Hematopoietic multipotent progenitor cell treated with erythropoietin and hydrocortisone succinate and interleukin-3 and kit ligand, for 15 days (in vitro differentiated cells): ENCODE results near the gene GP9.
"Not testable (repeated sequence)": the region's sequence is repeated elsewhere in the genome, so short reads cannot be mapped to it uniquely, and the experiment has no call there.

ENCODE experiments used
- DNase-seq: peaks from one replicate; pipeline ENCODE4 v3.0.0-alpha.2; 2015; ENCODE audit warnings: low spot score

GP9 gene

DNA sequence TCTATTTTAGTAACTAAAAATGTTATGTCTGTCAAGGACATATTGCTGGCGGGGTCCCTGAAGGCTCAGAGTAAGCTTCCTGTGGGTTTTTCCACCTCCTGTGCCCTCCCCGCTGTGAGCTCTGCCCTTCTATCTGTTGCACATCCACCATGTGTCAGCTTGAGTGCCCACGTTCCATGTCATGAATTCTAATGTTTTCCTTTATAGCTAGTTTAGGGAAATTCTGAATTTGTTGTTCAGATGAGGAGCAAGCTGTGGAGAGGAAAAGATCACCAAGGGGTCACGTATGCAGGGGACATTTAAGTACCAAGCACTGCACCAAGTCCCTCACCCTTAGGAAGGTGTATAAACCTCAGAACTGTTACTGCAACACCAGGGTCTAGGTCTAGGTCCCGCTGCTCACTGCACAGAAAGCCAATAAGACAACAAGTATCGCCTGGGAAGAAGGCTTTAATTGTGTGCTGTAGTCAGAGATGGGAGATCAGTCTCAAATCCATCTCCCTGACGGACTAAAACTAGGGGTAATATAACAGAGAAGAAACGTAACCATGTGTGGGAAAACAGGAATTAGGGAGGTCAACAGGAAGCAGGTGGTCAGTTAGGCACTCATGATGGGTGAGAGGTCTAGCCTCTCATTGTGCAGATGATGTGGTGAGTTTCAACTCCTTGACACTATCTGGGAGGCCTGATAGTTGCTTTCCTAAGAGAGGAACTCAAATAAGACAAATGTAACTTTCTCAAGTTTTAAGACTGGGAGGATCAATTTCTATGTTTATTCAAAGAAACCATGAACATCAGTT is 9.7 kb downstream of the GP9 start:
- no peak for DNase-seq

DNA sequence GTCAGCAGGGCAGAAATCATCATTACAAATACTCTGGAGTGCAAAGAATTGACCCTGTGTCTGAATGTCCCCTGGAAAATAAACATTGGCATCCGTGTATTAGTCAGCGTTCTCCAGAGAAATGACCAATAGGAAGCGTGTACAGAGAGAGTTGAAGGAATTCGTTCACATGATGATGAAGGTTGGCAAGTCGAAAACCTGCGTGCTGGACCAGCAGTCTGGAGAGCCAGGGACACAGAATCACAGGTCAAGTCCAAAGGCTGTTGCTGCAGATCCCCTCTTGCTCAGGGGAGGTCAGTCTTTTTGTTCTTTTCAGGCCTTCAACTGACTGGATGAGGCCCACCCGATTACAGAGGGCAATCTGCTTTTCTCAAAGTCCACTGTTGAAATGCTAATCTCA is 16.6 kb downstream of the GP9 start:
- no peak for DNase-seq

GRCh38 chr3:129078510-129078909 is 17.9 kb downstream of the GP9 start:
- no peak for DNase-seq

- no peak for DNase-seq
These were observed 20.9 kb downstream of the GP9 start for GRCh38 chr3:129081503-129081902.

- DNase-seq: no peak
These were observed 21.4 kb downstream of the GP9 start for GRCh38 chr3:129082026-129082425.

- DNase-seq: no peak
These were observed 23.9 kb downstream of the GP9 start for GRCh38 chr3:129084501-129084900.

GRCh38 chr3:129085165-129085715 is 24.7 kb downstream of the GP9 start:
- no peak for DNase-seq

DNA sequence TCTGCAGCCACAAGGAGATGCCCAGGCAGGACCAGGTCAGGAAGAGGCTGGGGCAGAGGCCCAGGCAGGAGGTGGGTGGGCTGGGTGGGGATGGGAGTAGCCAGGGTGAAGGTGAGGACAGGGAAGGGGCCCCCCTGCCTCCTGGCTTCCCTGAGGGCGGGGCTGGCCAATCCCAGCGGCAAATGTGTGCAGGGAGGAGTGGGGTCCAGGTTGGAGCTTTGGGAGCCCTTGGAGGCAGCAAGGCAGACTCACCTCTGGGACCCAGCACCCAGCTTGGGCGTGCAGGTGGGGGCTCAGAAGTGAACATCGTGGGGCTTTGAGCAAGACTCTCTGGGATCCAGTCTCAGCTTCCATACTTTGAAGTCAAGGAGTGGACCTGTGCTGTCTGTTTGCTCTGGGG is 25.2 kb downstream of the GP9 start:
- DNase-seq: no peak

- no peak for DNase-seq
These were observed 26.6 kb downstream of the GP9 start for GRCh38 chr3:129087138-129087702.

- peak; percentile 47 for DNase-seq
These were observed 27.3 kb downstream of the GP9 start for GRCh38 chr3:129087904-129088303.

DNA sequence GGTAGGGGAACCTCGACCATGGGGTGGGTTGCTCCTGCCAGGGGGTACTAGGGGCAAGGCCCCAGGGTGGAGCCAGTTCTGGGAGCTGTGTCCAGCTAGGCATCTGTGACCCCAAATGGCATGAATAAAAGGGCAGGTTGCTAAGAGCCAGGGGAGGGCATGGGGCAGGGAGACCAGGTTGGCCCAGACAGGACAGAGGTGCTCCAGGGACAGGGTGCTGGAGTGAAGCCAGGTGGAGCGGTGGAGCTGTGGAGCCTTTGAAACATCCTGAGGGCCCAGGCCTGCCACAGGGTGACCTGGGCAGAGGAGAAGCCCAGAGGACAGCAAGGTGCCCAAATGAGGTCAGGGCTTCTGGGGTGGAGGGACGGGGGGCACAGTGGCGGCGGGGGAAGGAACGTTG is 27.7 kb downstream of the GP9 start:
- not testable (repeated sequence) for DNase-seq

DNA sequence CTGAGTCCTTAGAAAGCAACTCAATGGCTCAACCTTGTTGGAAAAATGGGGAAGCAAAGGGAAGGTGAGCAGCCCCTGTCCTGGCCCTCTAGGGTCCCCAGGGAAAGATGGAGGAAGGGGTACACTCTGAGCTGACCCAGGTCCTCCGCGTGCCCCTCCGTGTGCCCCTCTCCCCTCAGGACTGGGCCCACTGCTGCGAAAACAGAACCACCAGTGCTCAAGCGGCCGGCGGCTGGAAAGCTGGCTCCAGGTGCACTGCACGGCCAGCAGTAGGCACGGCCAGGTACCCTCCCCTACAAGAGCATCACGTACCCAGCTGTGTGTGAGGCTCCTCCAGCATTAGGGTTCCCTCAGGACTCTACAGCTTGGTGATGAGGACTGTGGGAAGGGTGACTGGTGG is 34.7 kb downstream of the GP9 start:
- no peak for DNase-seq

DNA sequence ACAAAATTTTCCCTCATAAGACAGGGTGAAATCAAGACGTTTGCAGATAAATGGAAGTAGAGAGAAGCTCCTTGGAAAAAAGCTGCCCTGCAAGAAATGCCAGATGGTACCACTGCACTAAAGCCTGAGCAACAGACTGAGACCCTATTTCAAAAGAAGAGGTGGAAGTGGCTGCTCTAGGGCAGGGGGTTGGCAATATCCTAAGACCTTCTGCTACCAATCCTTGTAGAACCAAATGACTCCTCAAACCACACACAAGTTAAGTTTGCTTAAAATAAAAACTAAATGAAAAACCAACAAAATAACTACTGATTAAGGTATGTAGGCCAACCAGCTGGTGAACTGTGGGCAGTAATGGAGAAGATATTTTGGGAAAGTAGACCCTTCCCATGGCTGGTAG is 39.7 kb downstream of the GP9 start:
- no peak for DNase-seq

DNA sequence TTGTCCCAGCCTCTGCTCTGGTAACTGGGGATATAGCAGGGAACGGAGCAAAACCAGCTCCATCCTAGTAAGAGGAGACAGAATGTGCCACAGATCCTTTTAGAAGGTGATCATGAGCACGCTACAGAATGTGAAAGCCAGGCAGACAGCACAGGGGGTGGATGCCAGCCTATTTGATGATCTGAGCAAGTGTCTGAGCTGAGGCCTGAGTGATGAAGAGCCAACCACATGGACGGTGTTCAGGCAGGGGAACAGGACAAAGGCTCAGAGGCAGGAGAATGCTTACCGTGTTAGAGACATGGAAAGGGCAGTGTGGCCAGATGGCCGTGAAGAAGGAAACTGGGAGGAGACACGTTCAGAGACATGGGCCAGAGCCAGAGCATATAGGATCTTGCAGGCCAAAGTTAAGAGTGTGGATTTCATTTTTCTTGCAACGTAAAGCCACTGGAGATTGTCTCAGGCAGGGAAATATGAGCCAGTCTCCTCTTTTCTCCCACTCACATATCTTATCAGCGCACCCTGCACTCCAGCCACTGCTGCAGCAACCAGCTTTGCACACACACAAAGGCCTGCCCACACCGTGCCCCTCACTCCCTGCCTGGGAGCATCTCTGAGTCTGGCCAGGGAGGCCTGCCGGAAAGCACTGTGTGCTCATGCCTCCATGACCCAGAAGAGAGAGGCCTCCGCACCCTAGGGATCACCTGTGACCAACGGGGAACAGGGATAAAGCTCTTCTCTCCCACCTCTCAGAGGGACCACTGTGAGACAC is 41.0 kb downstream of the GP9 start:
- no peak for DNase-seq

DNA sequence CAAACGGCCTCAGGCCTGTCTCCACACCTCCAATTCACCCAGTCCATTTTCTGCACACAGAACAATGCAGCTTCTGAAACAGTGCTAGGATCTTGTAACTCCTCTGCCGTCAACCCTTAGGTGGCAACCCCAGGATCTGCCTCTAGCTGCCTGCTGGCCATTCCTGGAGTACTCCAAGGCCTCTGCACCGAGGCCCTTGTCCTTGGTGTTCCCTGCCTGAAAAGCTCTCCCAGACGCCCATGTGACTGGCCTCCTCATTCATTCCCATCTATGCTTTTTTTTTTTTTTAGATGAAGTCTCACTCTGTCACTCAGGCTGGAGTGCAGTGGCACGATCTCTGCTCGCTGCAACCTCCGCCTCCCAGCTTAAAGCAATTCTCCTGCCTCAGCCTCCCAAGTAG is 42.7 kb downstream of the GP9 start:
- no peak for DNase-seq

DNA sequence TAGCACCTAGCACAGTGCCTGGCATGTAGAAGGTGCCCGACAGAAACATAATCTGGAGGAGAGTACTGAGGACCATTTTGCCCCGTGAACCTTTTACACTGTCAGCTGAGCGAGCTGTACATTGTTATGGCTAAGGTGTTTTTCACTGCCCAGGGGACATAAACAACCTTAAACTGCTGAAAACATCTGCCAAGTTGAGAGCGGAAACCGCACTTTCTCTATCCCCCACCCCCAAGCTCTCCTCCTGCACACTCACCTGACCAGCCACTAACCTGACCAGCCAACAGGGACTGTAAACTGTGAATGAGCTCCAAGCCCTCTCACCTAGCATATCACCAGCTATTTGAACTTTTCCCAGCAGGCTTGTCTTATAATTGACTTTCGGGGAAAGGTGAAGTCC is 43.5 kb downstream of the GP9 start:
- no peak for DNase-seq

GRCh38 chr3:129104498-129105079 is 44.0 kb downstream of the GP9 start:
- DNase-seq: no peak

- DNase-seq: no peak
These were observed 45.3 kb downstream of the GP9 start for GRCh38 chr3:129105862-129106261.

GRCh38 chr3:129106320-129106719 is 45.7 kb downstream of the GP9 start:
- DNase-seq: peak; percentile 34

DNA sequence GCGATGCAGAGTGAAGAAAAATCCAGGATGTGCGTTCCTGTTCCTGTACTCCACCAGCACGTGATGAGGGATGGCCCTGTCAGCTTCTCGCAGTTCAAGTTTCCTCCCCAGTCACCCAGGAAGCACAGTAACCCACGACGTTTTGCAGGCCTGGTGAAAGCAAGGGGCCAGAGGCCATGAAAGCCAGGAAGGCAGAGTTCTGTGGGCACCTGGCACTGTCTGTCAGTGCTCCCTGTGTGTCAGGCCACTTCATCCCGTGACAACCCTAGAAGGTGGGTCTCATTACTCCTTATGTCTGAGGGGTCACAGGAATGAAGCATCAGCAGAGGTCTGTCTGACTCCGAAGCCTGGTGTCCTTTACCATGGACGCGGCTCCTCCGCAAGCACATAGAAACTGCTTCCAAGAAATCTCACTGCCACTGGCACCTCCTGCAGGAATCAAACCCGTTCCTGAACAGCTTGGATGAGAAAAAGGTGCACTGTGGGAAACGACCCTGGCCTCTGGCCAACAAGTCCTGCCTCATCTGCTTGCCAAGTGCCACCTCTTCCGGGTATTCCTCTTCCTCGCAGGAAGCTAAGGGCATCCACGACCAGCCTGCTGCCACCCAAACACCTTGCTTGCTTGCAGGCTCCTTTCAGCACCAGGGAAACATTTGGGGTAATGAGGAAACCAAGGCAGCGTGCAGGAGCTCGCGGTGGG is 46.4 kb downstream of the GP9 start:
- DNase-seq: no peak

DNA sequence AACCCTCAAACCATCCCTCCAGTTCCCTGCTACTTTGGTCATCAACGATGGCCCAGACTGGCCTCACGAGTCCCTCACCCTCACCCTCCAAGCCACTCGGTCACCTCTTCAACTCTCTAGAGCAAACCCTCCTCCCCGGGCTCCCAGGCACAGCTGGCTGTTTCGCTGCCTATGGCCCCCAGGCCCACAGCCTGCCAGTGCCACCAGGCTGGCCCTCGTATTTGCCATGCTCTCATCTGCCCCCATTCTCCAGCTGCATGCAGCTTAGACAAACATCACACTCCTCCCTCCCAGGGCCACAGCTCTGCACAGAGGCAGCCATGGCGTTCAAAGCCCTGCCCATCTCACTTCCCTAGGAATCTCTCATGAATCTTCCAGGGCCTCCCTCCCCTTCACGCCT is 47.2 kb downstream of the GP9 start:
- DNase-seq: no peak
